Prostate gland (tissue), 2 donors: ENCODE results near the gene SDC1. TPM values are rescaled to one million over a fixed set of nuclear protein-coding genes. Genes with fewer than 3 reads are reported as not detected.

Experiments used
- DNase-seq: peaks from one replicate; pipeline ENCODE4 v3.0.0-alpha.2; 2019; ENCODE audit warnings: low spot score
- H3K27ac ChIP-seq, 2 donors: fragments of 200-600 bp; sonication (generic); 2 replicates each; pipeline ENCODE4 v1.5.1; 2017 to 2019
- H3K27me3 ChIP-seq: fragments of 200-600 bp; sonication (generic); replicated peaks from 2 replicates; pipeline ENCODE4 v1.5.1; 2019; ENCODE audit not compliant: insufficient read depth
- H3K36me3 ChIP-seq, 2 donors: fragments of 200-600 bp; sonication (generic); 1 replicate in 1 of 2; 2 replicates in 1 of 2; pipeline versions ENCODE4 v1.5.1 to v1.8.1; 2017 to 2019
- H3K4me1 ChIP-seq: fragments of 200-600 bp; sonication (generic); replicated peaks from 2 replicates; pipeline ENCODE4 v1.5.1; 2019
- H3K4me3 ChIP-seq, 2 donors: fragments of 200-600 bp; sonication (generic); 2 replicates each; pipeline ENCODE4 v1.5.1; 2017 to 2019
- H3K9me3 ChIP-seq: fragments of 200-600 bp; sonication (generic); 2 replicates; pipeline ENCODE4 v1.5.1; 2017
- CTCF ChIP-seq, 4 experiments: fragments of 200-600 bp in 2 of 4; fragments of 450-650 bp in 2 of 4; sonication (generic) in 2 of 4; IDR thresholded peaks; 1 replicate in 3 of 4; 2 replicates in 1 of 4; pipeline ENCODE4 v1.5.1; 2016 to 2019; ENCODE audit warnings: antibody characterized with exemption in 4 of 4, mild to moderate bottlenecking in 2 of 4, moderate library complexity in 2 of 4
- POLR2A ChIP-seq: fragments of 450-650 bp; IDR thresholded peaks from one replicate; pipeline ENCODE4 v1.6.1; 2016; ENCODE audit warnings: antibody characterized with exemption, mild to moderate bottlenecking
- POLR2AphosphoS5 ChIP-seq: sonication (generic); formaldehyde crosslinking; IDR thresholded peaks from one replicate; pipeline ENCODE4 v1.6.1; 2017; ENCODE audit warnings: antibody characterized with exemption
- WGBS: methylation state at CpG from one replicate; pipeline ENCODE4 v1.1.5; 2018; 5-methylcytosine and 5-hydroxymethylcytosine counted together
- intact Hi-C: fragments of 100-400 bp; cut with DNase I; formaldehyde crosslinking; loops from one replicate; pipeline ENCODE4 v1.14.2; 2022
- total RNA-seq, 2 donors: library from RNA; depleted of rRNA; stranded (reverse); fragments of >200 nt; gene quantifications; one replicate each; pipeline ENCODE4 v1.1.0, GENCODE V29; 2016

SDC1 gene
- total RNA-seq, 2 donors from 2014 or later, result 103 to 167 TPM

- peak overlapping the region; percentile 48 to 49 for H3K27ac ChIP-seq
- WGBS, result 44% methylated on average over 13 of the region's 13 CpGs
- no peaks in the 10 kb centered on the region for H3K36me3 ChIP-seq
- DNase-seq, result peak; percentile 87
- TF ChIP-seq POLR2A (peak; percentile 71), CTCF (IDR thresholded peaks at IDR 0.05) (no peak), POLR2AphosphoS5 (peak; percentile 73)
- H3K4me1 ChIP-seq, result peaks cover 5% of the 10 kb centered on the region
- no peak overlapping the region for H3K4me3 ChIP-seq
- no peaks in the 10 kb centered on the region for H3K9me3 ChIP-seq
- no peaks in the 10 kb centered on the region for H3K27me3 ChIP-seq
- intact Hi-C loops, result no loop called here
These were observed 52.5 kb downstream of the SDC1 start for GRCh38 chr2:20172273-20173055.

GRCh38 chr2:20171445-20171977 lies 53.4 kb downstream of the SDC1 start:
- TF ChIP-seq CTCF (IDR thresholded peaks at IDR 0.05), result no peak
- no peak for TF ChIP-seq POLR2AphosphoS5
- TF ChIP-seq POLR2A, result no peak
- Histone ChIP-seq H3K27me3 (no peaks in the 10 kb centered on the region), H3K27ac (peak overlapping the region; percentile 48 to 49), H3K36me3 (no peaks in the 10 kb centered on the region), H3K4me3 (no peak overlapping the region), H3K9me3 (no peaks in the 10 kb centered on the region), H3K4me1 (peaks cover 5% of the 10 kb centered on the region)
- 90% methylated on average over 3 of the region's 3 CpGs for WGBS
- DNase-seq, result no peak
- intact Hi-C loops, result no loop called here

GRCh38 chr2:20170704-20171250 lies 54.2 kb downstream of the SDC1 start:
- Histone ChIP-seq H3K4me3 (no peak overlapping the region), H3K27me3 (no peaks in the 10 kb centered on the region), H3K27ac (no peak overlapping the region), H3K36me3 (no peaks in the 10 kb centered on the region), H3K9me3 (no peaks in the 10 kb centered on the region), H3K4me1 (peaks cover 5% of the 10 kb centered on the region)
- TF ChIP-seq POLR2A (no peak), POLR2AphosphoS5 (no peak), CTCF (IDR thresholded peaks at IDR 0.05) (no peak)
- intact Hi-C loops, result no loop called here
- DNase-seq, result no peak
- 88% methylated on average over 14 of the region's 14 CpGs for WGBS

- no peak for DNase-seq
- H3K4me1 ChIP-seq, result peaks cover 5% of the 10 kb centered on the region
- no peak for TF ChIP-seq CTCF (IDR thresholded peaks at IDR 0.05)
- no peak for TF ChIP-seq POLR2A
- no peak for TF ChIP-seq POLR2AphosphoS5
- intact Hi-C loops, result no loop called here
- WGBS, result 84% methylated on average over 16 of the region's 16 CpGs
- H3K4me3 ChIP-seq, result no peak overlapping the region
- H3K9me3 ChIP-seq, result no peaks in the 10 kb centered on the region
- no peak overlapping the region for H3K27ac ChIP-seq
- H3K27me3 ChIP-seq, result no peaks in the 10 kb centered on the region
- no peaks in the 10 kb centered on the region for H3K36me3 ChIP-seq
These were observed 54.9 kb downstream of the SDC1 start for GRCh38 chr2:20169796-20170703.
